H1 (cell line): ENCODE data around the gene GABRD. TPM values are rescaled to one million over a fixed set of nuclear protein-coding genes. Genes with fewer than 3 reads are reported as not detected.

Experiments
- CTCF ChIA-PET: fragments of 300-600 bp; sonication (Branson Sonifier 250); formaldehyde crosslinking; loops from one replicate; lab custom pipeline; 2021; ENCODE audit not compliant: partially characterized antibody; lab: Charles Lee
- POLR2A ChIA-PET: fragments of 300-600 bp; sonication (Branson Sonifier 250); formaldehyde crosslinking; loops from one replicate; lab custom pipeline; 2021; ENCODE audit warnings: inconsistent platforms; ENCODE audit not compliant: partially characterized antibody; lab: Charles Lee
- DNase-seq, 2 experiments: peaks; one replicate each; pipeline versions ENCODE4 v3.0.0 to v3.0.0-alpha.2; 2010 to 2022; ENCODE audit warnings: low spot score in 2 of 2, low read depth in 1 of 2, mixed read lengths in 1 of 2
- FAIRE-seq: peaks from 2 replicates; lab custom pipeline; 2011; peaks lifted over from hg19 to GRCh38; lab: Jason Lieb, UNC
- H2AFZ ChIP-seq: 2 replicates; pipeline ENCODE4 v1.8.1; 2012; ENCODE audit warnings: low read length, inconsistent platforms
- H2AK5ac ChIP-seq: 2 replicates; pipeline ENCODE4 v1.6.1; 2013; ENCODE audit warnings: low read depth, low read length
- H2BK120ac ChIP-seq: replicated peaks from 2 replicates; pipeline ENCODE3; 2013; ENCODE audit warnings: low read depth, low read length, inconsistent platforms
- H2BK12ac ChIP-seq: 2 replicates; pipeline ENCODE4 v1.6.1; 2013; ENCODE audit warnings: low read depth, low read length
- H2BK15ac ChIP-seq: 2 replicates; pipeline ENCODE4 v1.6.1; 2013; ENCODE audit warnings: low read length
- H2BK20ac ChIP-seq: 2 replicates; pipeline ENCODE4 v1.6.1; 2013; ENCODE audit warnings: low read length
- H2BK5ac ChIP-seq: 2 replicates; pipeline ENCODE4 v1.6.1; 2013; ENCODE audit warnings: low read depth, low read length
- H3K14ac ChIP-seq: 2 replicates; pipeline ENCODE4 v1.6.1; 2013; ENCODE audit warnings: inconsistent platforms; ENCODE audit not compliant: insufficient read length
- H3K18ac ChIP-seq: 2 replicates; pipeline ENCODE4 v1.6.1; 2013; ENCODE audit warnings: low read length; ENCODE audit errors: extremely low read depth
- H3K23ac ChIP-seq: 2 replicates; pipeline ENCODE4 v1.6.1; 2013; ENCODE audit warnings: inconsistent platforms; ENCODE audit not compliant: insufficient read length
- H3K23me2 ChIP-seq: 2 replicates; pipeline ENCODE4 v1.6.1; 2013; ENCODE audit warnings: low read depth, low read length
- H3K27ac ChIP-seq: 2 replicates; pipeline ENCODE4 v1.6.1; 2011; ENCODE audit warnings: low read depth, low read length, inconsistent platforms
- H3K27me3 ChIP-seq, 4 experiments: replicated peaks in 1 of 4; 1 replicate in 1 of 4; 2 replicates in 3 of 4; pipeline versions ENCODE4 v1.6.1 to v1.8.1; 2011 to 2013; ENCODE audit warnings: low read length in 3 of 4, mild to moderate bottlenecking in 3 of 4, inconsistent platforms in 2 of 4, mixed read lengths in 2 of 4, moderate library complexity in 1 of 4; ENCODE audit not compliant: control insufficient read depth in 3 of 4, insufficient read depth in 3 of 4; ENCODE audit errors: extremely low read depth in 1 of 4
- H3K36me3 ChIP-seq, 4 experiments: 2 replicates each; pipeline versions ENCODE4 v1.6.1 to v1.8.1; 2011 to 2013; ENCODE audit warnings: mild to moderate bottlenecking in 4 of 4, low read length in 3 of 4, moderate library complexity in 2 of 4, control low read depth in 1 of 4, inconsistent platforms in 1 of 4; ENCODE audit not compliant: insufficient read depth in 4 of 4, control insufficient read depth in 2 of 4
- H3K4ac ChIP-seq: replicated peaks from 2 replicates; pipeline ENCODE3; 2013; ENCODE audit warnings: low read length, low read depth, mixed read lengths, inconsistent platforms; ENCODE audit not compliant: insufficient read length
- H3K4me1 ChIP-seq, 4 experiments: replicated peaks in 1 of 4; 1 replicate in 1 of 4; 2 replicates in 3 of 4; pipeline versions ENCODE4 v1.6.1 to v1.8.1; 2011 to 2013; ENCODE audit warnings: low read length in 3 of 4, inconsistent platforms in 2 of 4, mixed read lengths in 1 of 4; ENCODE audit not compliant: insufficient read depth in 4 of 4, control insufficient read depth in 3 of 4
- H3K4me2 ChIP-seq, 2 experiments: 2 replicates each; pipeline versions ENCODE4 v1.6.1 to v1.8.1; 2011 to 2013; ENCODE audit warnings: low read depth in 2 of 2, low read length in 2 of 2, control low read depth in 1 of 2, inconsistent platforms in 1 of 2, mild to moderate bottlenecking in 1 of 2; ENCODE audit not compliant: insufficient read depth in 1 of 2
- H3K4me3 ChIP-seq, 4 experiments: fragments of 200-600, 300-600 bp in 1 of 4; sonication (generic), shearing (Covaris generic), sonication (Bioruptor Twin) in 1 of 4; 2 replicates each; pipeline versions ENCODE4 v1.5.1 to v1.8.1; 2011 to 2016; ENCODE audit warnings: low read length in 4 of 4, low read depth in 3 of 4, control low read depth in 2 of 4, inconsistent platforms in 2 of 4, mild to moderate bottlenecking in 2 of 4, mixed read lengths in 1 of 4, moderate library complexity in 1 of 4; ENCODE audit not compliant: insufficient read depth in 2 of 4; ENCODE audit errors: extremely low read depth in 1 of 4
- H3K56ac ChIP-seq: replicated peaks from 2 replicates; pipeline ENCODE3; 2013; ENCODE audit warnings: low read depth, mild to moderate bottlenecking, mixed read lengths, low read length, inconsistent platforms; ENCODE audit not compliant: insufficient read length
- H3K79me1 ChIP-seq: 2 replicates; pipeline ENCODE4 v1.6.1; 2013; ENCODE audit warnings: low read depth, low read length, control low read depth
- H3K79me2 ChIP-seq, 2 experiments: 2 replicates each; pipeline versions ENCODE4 v1.6.1 to v1.8.1; 2012 to 2013; ENCODE audit warnings: low read length in 2 of 2, mild to moderate bottlenecking in 2 of 2, inconsistent platforms in 1 of 2; ENCODE audit not compliant: insufficient read depth in 2 of 2, control insufficient read depth in 1 of 2
- H3K9ac ChIP-seq, 4 experiments: replicated peaks in 1 of 4; 1 replicate in 1 of 4; 2 replicates in 3 of 4; pipeline versions ENCODE4 v1.6.1 to v1.8.1; 2011 to 2013; ENCODE audit warnings: low read depth in 3 of 4, low read length in 3 of 4, control low read depth in 2 of 4, mild to moderate bottlenecking in 2 of 4, moderate library complexity in 2 of 4, inconsistent platforms in 1 of 4; ENCODE audit errors: extremely low read depth in 1 of 4
- H3K9me3 ChIP-seq, 2 experiments: 2 replicates each; pipeline versions ENCODE4 v1.6.1 to v1.8.1; 2012 to 2013; ENCODE audit warnings: mild to moderate bottlenecking in 2 of 2, moderate library complexity in 2 of 2, control low read depth in 1 of 2, inconsistent platforms in 1 of 2, low read depth in 1 of 2, low read length in 1 of 2, mixed read lengths in 1 of 2; ENCODE audit not compliant: insufficient read depth in 2 of 2
- H4K20me1 ChIP-seq, 2 experiments: replicated peaks in 1 of 2; 2 replicates each; pipeline versions ENCODE3 to v1.8.1; 2011 to 2013; ENCODE audit warnings: inconsistent platforms in 2 of 2, low read length in 2 of 2, mild to moderate bottlenecking in 1 of 2; ENCODE audit not compliant: insufficient read depth in 2 of 2, control insufficient read depth in 1 of 2
- H4K5ac ChIP-seq: 2 replicates; pipeline ENCODE4 v1.6.1; 2013; ENCODE audit warnings: low read length, low read depth, mixed read lengths, inconsistent platforms; ENCODE audit not compliant: insufficient read length
- H4K8ac ChIP-seq: 2 replicates; pipeline ENCODE4 v1.8.0; 2013; ENCODE audit warnings: mild to moderate bottlenecking, moderate library complexity, low read length, inconsistent platforms; ENCODE audit not compliant: insufficient read depth; ENCODE audit errors: extremely low read depth
- H4K91ac ChIP-seq: replicated peaks from 2 replicates; pipeline ENCODE3; 2013; ENCODE audit warnings: low read length, mixed read lengths, inconsistent platforms; ENCODE audit not compliant: insufficient read length
- CEBPB ChIP-seq: IDR thresholded peaks from 2 replicates; pipeline ENCODE4 v1.6.1; 2012; ENCODE audit warnings: low read depth, low read length
- MAX ChIP-seq: IDR thresholded peaks from 2 replicates; pipeline ENCODE4 v1.6.1; 2012; ENCODE audit warnings: inconsistent platforms
- SIN3A ChIP-seq, 2 experiments: IDR thresholded peaks in 1 of 2; conservative IDR thresholded peaks in 1 of 2; 2 replicates each; pipeline ENCODE4 v1.6.1; 2011 to 2012; ENCODE audit warnings: low read length in 2 of 2, improper control_type of control experiment in 1 of 2, low read depth in 1 of 2, mild to moderate bottlenecking in 1 of 2
- SIX5 ChIP-seq: IDR thresholded peaks from 2 replicates; pipeline ENCODE4 v1.6.1; 2011; ENCODE audit warnings: mild to moderate bottlenecking, low read depth, low read length
- whole genome bisulfite sequencing, 2 experiments: shearing (Covaris generic) in 1 of 2; methylation state at CpG; one replicate each; pipeline versions ENCODE4 v1.1.6 to v1.1.7; 2013 to 2015; ENCODE audit warnings: low lambda C conversion rate in 2 of 2, mixed read lengths in 2 of 2, inconsistent platforms in 1 of 2, low coverage in 1 of 2, missing lambda C conversion rate in 1 of 2; ENCODE audit not compliant: insufficient replicate concordance in 2 of 2, insufficient coverage in 1 of 2, insufficient read length in 1 of 2; ENCODE audit errors: extremely low coverage in 1 of 2, missing lambda C conversion rate in 1 of 2; 5-methylcytosine and 5-hydroxymethylcytosine counted together
- polyA plus RNA-seq, 7 experiments: library from polyadenylated mRNA; depleted of rRNA in 3 of 7; stranded (reverse) in 5 of 7; unstranded in 2 of 7; fragments of >200 nt in 5 of 7; fragments of 200-250 nt in 2 of 7; gene quantifications; 1 replicate in 5 of 7; 2 replicates in 1 of 7; 4 replicates in 1 of 7; pipeline versions ENCODE4 v1.2.1 to v1.2.3, GENCODE V29; 2011 to 2013; ENCODE audit warnings: missing spikeins in 2 of 7, mixed read lengths in 2 of 7
- total RNA-seq: library from RNA; stranded (reverse); fragmentation: NEBNext Ultra II Directional; extraction: Animal tissue kit (Norgen Biotek cat#: 25700); gene quantifications from 2 replicates; pipeline ENCODE4 v1.2.1, GENCODE V29; 2021

Gene GABRD
- total and polyA plus RNA-seq, 2 of the 8 experiments (the other 6 are each of a cell fraction or from before 2014, with no cell fraction given), result 1.8 to 3.0 TPM

- H2BK15ac ChIP-seq, result no peak overlapping the region
- no peaks in the 10 kb centered on the region for H3K9me3 ChIP-seq
- no peak for TF ChIP-seq SIX5
- 0 out of 2 replicates have a peak, but pooled peaks have one; percentile 27 for TF ChIP-seq MAX
- 0 out of 4 replicates have a peak, but pooled peaks of 1 of the 2 experiments have one; percentile 32 for TF ChIP-seq SIN3A (conservative IDR thresholded peaks at IDR 0.05 in 1 of 2, IDR thresholded peaks at IDR 0.05 in 1 of 2; ENCODE audit: low read depth in 1 of 2, low read length in 2 of 2)
- no peak for TF ChIP-seq CEBPB
- H3K27me3 ChIP-seq, result peaks cover 0 to 2% (median 0%) of the 10 kb centered on the region in 4 experiments; a peak in 2 of 7 replicates
- CTCF ChIA-PET, result interaction anchor here (0.8 to 2.5 kb wide), 4 partner anchors 28 to 95 kb away, joined by 3 to 11 read pairs (median 4); no protein-coding TSS in a partner anchor
- no peak overlapping the region for H2BK12ac ChIP-seq
- H4K8ac ChIP-seq, result no peak overlapping the region
- DNase-seq (no peak), FAIRE-seq (no peak)
- peak overlapping the region; percentile 69 to 79 (median 79) for H3K4me3 ChIP-seq
- H3K27ac ChIP-seq, result no peak overlapping the region; the same call in 1 of the 2 replicates
- peaks cover 0 to 2% (median under 1%) of the 10 kb centered on the region in 4 experiments; a peak in 3 of 8 replicates for H3K36me3 ChIP-seq
- no peak overlapping the region for H2AK5ac ChIP-seq
- H2BK120ac ChIP-seq, result no peak overlapping the region
- H4K91ac ChIP-seq, result no peak overlapping the region
- peak overlapping the region; percentile 62 to 82; a peak in 3 of 4 replicates for H3K4me2 ChIP-seq
- peaks cover 11 to 13% of the 10 kb centered on the region in 2 experiments for H4K20me1 ChIP-seq
- no peak overlapping the region for H3K23ac ChIP-seq
- peaks cover 0 to 24% (median 18%) of the 10 kb centered on the region in 4 experiments; a peak in 6 of 7 replicates for H3K4me1 ChIP-seq
- peaks cover 8% of the 10 kb centered on the region for H3K23me2 ChIP-seq
- H3K14ac ChIP-seq, result no peak overlapping the region
- H3K79me1 ChIP-seq, result peaks cover 9% of the 10 kb centered on the region
- H2BK5ac ChIP-seq, result peak overlapping the region; percentile 81; the same call in 1 of the 2 replicates
- no peak overlapping the region for H3K18ac ChIP-seq
- POLR2A ChIA-PET, result interaction anchor here (1.2 kb wide), 1 partner anchor 20 kb away, joined by 3 read pairs; no protein-coding TSS in a partner anchor
- H3K9ac ChIP-seq, result peak overlapping the region in 3 of 4 experiments; percentile 24 to 77 (median 40); a peak in 4 of 7 replicates
- H2BK20ac ChIP-seq, result no peak overlapping the region
- no peak overlapping the region for H4K5ac ChIP-seq
- WGBS, 2 experiments, result no CpG with 5 or more reads among the region's 51 CpGs
- H3K4ac ChIP-seq, result no peak overlapping the region
- peaks cover 0 to 26% of the 10 kb centered on the region in 2 experiments; a peak in 2 of 4 replicates for H3K79me2 ChIP-seq
- no peak overlapping the region for H2AFZ ChIP-seq
- H3K56ac ChIP-seq, result no peak overlapping the region
Measured at GRCh38 chr1:2050461-2050792, 31.3 kb downstream of the GABRD start.
